Panc1 (cell line): ENCODE data around the gene STX2. TPM values are rescaled to one million over a fixed set of nuclear protein-coding genes. Genes with fewer than 3 reads are reported as not detected.

Source experiments
- ATAC-seq: fragments of 200-7000 bp; cut with Tn5 transposase; 2 replicates; pipeline ENCODE4 v1.9.1; 2020; ENCODE audit warnings: mild to moderate bottlenecking, moderate library complexity
- BruUV-seq: library from RNA; stranded (reverse); fragments of 400-500 nt; replicated peaks from 2 replicates; lab custom pipeline; 2021; lab: Mats Ljungman, UMichigan
- CTCF ChIA-PET: fragments of 300-600 bp; sonication (Branson Sonifier 250); formaldehyde crosslinking; loops from one replicate; lab custom pipeline; 2022; ENCODE audit warnings: antibody characterized with exemption; lab: Charles Lee
- POLR2A ChIA-PET: fragments of 300-600 bp; sonication (Branson Sonifier 250); formaldehyde crosslinking; loops from one replicate; lab custom pipeline; 2022; ENCODE audit warnings: antibody characterized with exemption; lab: Charles Lee
- DNase-seq: peaks from one replicate; pipeline ENCODE4 v3.0.0-alpha.2; 2010; ENCODE audit warnings: low read depth, low spot score
- H3K27ac ChIP-seq: 2 replicates; pipeline ENCODE4 v1.5.1; 2011; ENCODE audit warnings: mild to moderate bottlenecking, low read length, inconsistent platforms
- H3K27me3 ChIP-seq: fragments of 200-500 bp; sonication (Bioruptor generic); 2 replicates; pipeline ENCODE4 v1.6.0; 2014; ENCODE audit warnings: low read length, inconsistent platforms; ENCODE audit not compliant: control insufficient read depth, insufficient read depth
- H3K36me3 ChIP-seq: fragments of 200-500 bp; sonication (Bioruptor generic); 2 replicates; pipeline ENCODE4 v1.5.1; 2014; ENCODE audit warnings: inconsistent platforms, mild to moderate bottlenecking, low read length, moderate library complexity; ENCODE audit not compliant: control insufficient read depth, insufficient read depth
- H3K4me1 ChIP-seq: 2 replicates; pipeline ENCODE4 v1.5.1; 2011; ENCODE audit warnings: inconsistent platforms, mild to moderate bottlenecking, low read length, moderate library complexity; ENCODE audit not compliant: control insufficient read depth, insufficient read depth
- H3K4me3 ChIP-seq, 2 experiments: 2 replicates each; pipeline ENCODE4 v1.5.1; 2011 to 2012; ENCODE audit warnings: low read depth in 2 of 2, low read length in 2 of 2, mild to moderate bottlenecking in 2 of 2, inconsistent platforms in 1 of 2, moderate library complexity in 1 of 2
- H3K9me3 ChIP-seq: fragments of 200-500 bp; sonication (Bioruptor generic); 2 replicates; pipeline ENCODE4 v1.5.1; 2014; ENCODE audit warnings: low read depth, mild to moderate bottlenecking, inconsistent platforms, low read length, moderate library complexity; ENCODE audit not compliant: control insufficient read depth, insufficient read depth
- POLR2AphosphoS5 ChIP-seq: IDR thresholded peaks from 2 replicates; pipeline ENCODE4 v1.6.1; 2012; ENCODE audit warnings: mild to moderate bottlenecking, low read depth, low read length, moderate library complexity
- REST ChIP-seq, 2 experiments: IDR thresholded peaks; 2 replicates each; pipeline ENCODE4 v1.6.1; 2011 to 2012; ENCODE audit warnings: low read depth in 2 of 2, control low read depth in 1 of 2, low read length in 1 of 2, mild to moderate bottlenecking in 1 of 2, moderate library complexity in 1 of 2; ENCODE audit not compliant: insufficient read depth in 1 of 2
- SIN3A ChIP-seq: IDR thresholded peaks from 2 replicates; pipeline ENCODE4 v1.6.1; 2012; ENCODE audit warnings: low read depth, mild to moderate bottlenecking, low read length, moderate library complexity, borderline replicate concordance; ENCODE audit not compliant: insufficient read depth
- TCF7L2 ChIP-seq: IDR thresholded peaks from 2 replicates; pipeline ENCODE4 v1.6.1; 2011; ENCODE audit warnings: mild to moderate bottlenecking, low read depth, low read length, inconsistent platforms
- in situ Hi-C: cut with HindIII; loops from 2 replicates; pipeline ENCODE4 v1.10.0; 2016; ENCODE audit warnings: low sequenced_read_pairs, low pct_unique_long_range_greater_than_20kb
- intact Hi-C: fragments of 100-400 bp; cut with micrococcal nuclease; formaldehyde crosslinking; loops from one replicate; pipeline ENCODE4 v1.10.0; 2022; ENCODE audit not compliant: unreplicated experiment
- total RNA-seq: library from RNA; stranded (reverse); gene quantifications from one replicate; pipeline ENCODE4 v1.2.1, GENCODE V29; 2021; ENCODE audit not compliant: unreplicated experiment
- TF ChIP-seq, protein P1 (sequence below): fragments of 450-650 bp; IDR thresholded peaks from 2 replicates; pipeline ENCODE4 v1.5.1; 2017; ENCODE audit warnings: mild to moderate bottlenecking

Gene STX2
- total RNA-seq, 1 experiment from 2014 or later = 34.0 TPM

DNA sequence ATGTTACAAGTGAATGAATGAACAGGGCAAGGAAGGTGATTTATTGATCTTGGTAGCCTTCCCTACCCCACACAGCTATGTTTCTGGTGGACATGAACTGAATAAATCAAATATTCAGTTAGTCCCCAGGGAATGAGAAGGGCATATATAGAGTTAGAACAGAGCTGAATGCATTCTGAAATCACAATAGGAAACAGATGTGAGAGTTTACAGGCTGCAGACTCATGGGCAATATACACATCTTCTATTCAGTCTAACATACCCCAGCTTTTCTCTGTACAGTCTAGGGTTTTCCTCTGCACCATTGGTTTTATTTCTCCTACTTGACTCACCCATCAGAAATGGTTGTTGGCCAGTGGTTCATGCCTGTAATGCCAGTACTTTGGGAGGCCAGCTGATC, 7.3 kb upstream of the STX2 start (continued):
- no peak for TF ChIP-seq SIN3A

- ChIA-PET CTCF (no interaction called here), POLR2A (no interaction called here)
- no peak for DNase-seq
- H3K27ac ChIP-seq = peak overlapping the region; percentile 76
- H3K9me3 ChIP-seq = no peaks in the 10 kb centered on the region
- intact Hi-C loops (no loop called here), in situ Hi-C loops (no loop called here)
- peak overlapping the region; percentile 49 to 75 for H3K4me3 ChIP-seq
- no peaks in the 10 kb centered on the region for H3K27me3 ChIP-seq
- ATAC-seq = no peak
- H3K36me3 ChIP-seq = no peaks in the 10 kb centered on the region
- TF ChIP-seq, protein P1, sequence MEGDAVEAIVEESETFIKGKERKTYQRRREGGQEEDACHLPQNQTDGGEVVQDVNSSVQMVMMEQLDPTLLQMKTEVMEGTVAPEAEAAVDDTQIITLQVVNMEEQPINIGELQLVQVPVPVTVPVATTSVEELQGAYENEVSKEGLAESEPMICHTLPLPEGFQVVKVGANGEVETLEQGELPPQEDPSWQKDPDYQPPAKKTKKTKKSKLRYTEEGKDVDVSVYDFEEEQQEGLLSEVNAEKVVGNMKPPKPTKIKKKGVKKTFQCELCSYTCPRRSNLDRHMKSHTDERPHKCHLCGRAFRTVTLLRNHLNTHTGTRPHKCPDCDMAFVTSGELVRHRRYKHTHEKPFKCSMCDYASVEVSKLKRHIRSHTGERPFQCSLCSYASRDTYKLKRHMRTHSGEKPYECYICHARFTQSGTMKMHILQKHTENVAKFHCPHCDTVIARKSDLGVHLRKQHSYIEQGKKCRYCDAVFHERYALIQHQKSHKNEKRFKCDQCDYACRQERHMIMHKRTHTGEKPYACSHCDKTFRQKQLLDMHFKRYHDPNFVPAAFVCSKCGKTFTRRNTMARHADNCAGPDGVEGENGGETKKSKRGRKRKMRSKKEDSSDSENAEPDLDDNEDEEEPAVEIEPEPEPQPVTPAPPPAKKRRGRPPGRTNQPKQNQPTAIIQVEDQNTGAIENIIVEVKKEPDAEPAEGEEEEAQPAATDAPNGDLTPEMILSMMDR = no peak
- TF ChIP-seq POLR2AphosphoS5 (no peak), TCF7L2 (no peak)
- H3K4me1 ChIP-seq = peaks cover 13% of the 10 kb centered on the region
- BruUV-seq = no TSS peak
Observed at GRCh38 chr12:130839770-130840404, 837 bp upstream of the STX2 start.

DNA sequence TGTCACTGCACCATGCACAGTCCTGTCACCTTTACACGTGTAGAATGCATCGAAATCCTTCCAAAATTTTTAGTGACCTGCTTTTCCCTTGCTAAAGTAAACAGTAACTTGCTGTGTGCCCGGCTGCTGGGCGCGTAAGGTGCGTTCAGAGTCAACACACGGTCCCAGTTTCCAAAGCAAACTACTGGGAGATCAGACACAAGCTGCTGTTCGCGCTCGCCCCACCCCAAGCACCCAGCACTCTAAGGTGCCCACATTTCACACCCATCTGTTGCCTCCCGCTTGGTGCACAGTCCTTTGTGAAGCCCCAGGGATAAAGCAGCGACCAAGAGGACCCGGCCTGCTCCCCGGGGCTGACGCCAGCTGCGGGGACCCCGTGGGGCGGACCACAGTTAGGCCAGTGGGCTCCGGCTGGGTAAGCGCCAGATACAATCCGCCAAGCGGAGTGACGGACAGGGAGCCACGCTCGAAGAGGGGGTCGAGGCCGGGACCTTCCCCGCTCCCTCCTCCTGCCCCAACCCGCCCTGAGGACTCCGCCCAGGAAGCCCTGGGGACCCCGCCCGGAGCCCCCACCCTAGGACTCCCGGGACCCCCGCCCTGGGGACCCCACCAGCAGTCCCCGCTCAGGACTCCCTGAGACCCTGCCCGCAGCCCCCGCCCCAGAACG, 633 bp downstream of the STX2 start:
- H3K27ac ChIP-seq = peak overlapping the region; percentile 80
- DNase-seq (no peak), ATAC-seq (peak; percentile 64)
- BruUV-seq = no TSS peak
- TF ChIP-seq TCF7L2 = no peak
- TF ChIP-seq, protein P1 = no peak
- no peak for TF ChIP-seq SIN3A
- TF ChIP-seq POLR2AphosphoS5 = no peak
- peak overlapping the region; percentile 82 to 85 for H3K4me3 ChIP-seq
- ChIA-PET POLR2A (interaction anchor here (1.0 kb wide), 1 partner anchor 18 kb away, joined by 3 read pairs; no protein-coding TSS in a partner anchor), CTCF (no interaction called here)
- no peaks in the 10 kb centered on the region for H3K27me3 ChIP-seq
- intact Hi-C loops = no loop called here
- in situ Hi-C loops = no loop called here
- H3K36me3 ChIP-seq = no peaks in the 10 kb centered on the region
- H3K4me1 ChIP-seq = peaks cover 13% of the 10 kb centered on the region
- H3K9me3 ChIP-seq = no peaks in the 10 kb centered on the region

GRCh38 chr12:130835436-130835835, 3.6 kb downstream of the STX2 start:
- DNase-seq (no peak), ATAC-seq (no peak)
- CTCF ChIA-PET = no interaction called here
- in situ Hi-C loops (no loop called here), intact Hi-C loops (no loop called here)
- Histone ChIP-seq H3K9me3 (no peaks in the 10 kb centered on the region), H3K27me3 (no peaks in the 10 kb centered on the region), H3K4me3 (no peak overlapping the region), H3K27ac (no peak overlapping the region), H3K4me1 (peaks cover 13% of the 10 kb centered on the region), H3K36me3 (no peaks in the 10 kb centered on the region)
- no TSS peak for BruUV-seq
- POLR2A ChIA-PET = interaction anchor here (0.7 kb wide), 1 partner anchor 22 kb away, joined by 6 read pairs; no protein-coding TSS in a partner anchor
- TF ChIP-seq SIN3A (no peak), TCF7L2 (no peak), REST (IDR thresholded peaks at IDR 0.05; ENCODE audit: insufficient read depth in 1 of 2, low read depth in 2 of 2, low read length in 1 of 2) (no peak), POLR2AphosphoS5 (no peak)
- TF ChIP-seq, protein P1 = no peak
